Measurements from ENCODE around the gene FGF11. TPM values are rescaled to one million over a fixed set of nuclear protein-coding genes. Genes with fewer than 3 reads are reported as not detected.
"Not testable (repeated sequence)": the region's sequence is repeated elsewhere in the genome, so short reads cannot be mapped to it uniquely, and the experiment has no call there.

Gene FGF11
- total RNA-seq, 2 donors from 2014 or later, result 2.1 TPM; not detected in 1

DNA sequence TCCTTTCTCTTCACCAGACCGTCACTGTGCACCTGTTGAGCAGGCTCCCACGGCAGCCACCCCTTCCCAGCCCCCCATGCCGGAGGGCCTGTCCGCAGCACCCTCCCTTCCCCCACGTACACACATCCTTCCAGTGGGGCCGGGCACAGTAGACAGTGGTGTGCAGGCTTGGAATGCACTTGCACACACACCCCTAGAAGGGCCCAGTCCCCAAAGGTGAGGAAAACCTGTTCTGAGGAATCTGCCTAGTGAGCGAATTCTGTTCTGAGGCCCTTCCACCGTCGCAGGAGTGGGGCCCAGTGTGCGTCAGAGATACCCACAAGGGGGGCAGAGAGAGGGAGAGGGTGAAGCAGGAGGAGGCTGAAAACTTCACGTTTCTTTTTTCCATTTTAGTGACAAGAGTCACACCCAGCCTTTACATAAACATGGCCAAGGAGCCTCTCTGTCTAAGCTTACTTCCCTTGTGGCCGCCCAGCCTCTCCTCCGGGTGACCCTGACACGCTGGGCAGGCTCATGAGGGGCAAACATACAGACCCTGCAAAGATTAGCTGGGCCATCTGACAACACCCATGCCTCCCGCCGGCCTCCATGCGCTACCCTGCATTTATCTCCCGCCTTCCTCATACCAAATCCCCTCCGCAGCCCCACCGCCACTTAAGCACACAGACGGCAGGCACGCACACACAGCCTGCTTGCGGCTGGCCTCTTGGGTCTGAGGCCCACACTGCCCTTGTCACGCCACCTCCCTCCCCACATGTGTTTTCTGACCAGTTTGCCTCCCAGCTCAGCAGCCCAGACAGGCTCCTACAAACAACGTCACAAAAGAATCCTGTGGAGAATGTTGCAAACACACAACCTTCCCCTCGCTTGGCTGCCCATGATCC lies 38.3 kb downstream of the FGF11 start:
- Histone ChIP-seq H3K36me3 (replicated peaks in 1 of 2; ENCODE audit: insufficient read depth in 1 of 2, low read depth in 2 of 2) (no peaks in the 10 kb centered on the region), H3K4me3 (no peak overlapping the region), H3K4me1 (peaks cover 53% of the 10 kb centered on the region), H3K9me3 (no peaks in the 10 kb centered on the region), H3K27me3 (no peaks in the 10 kb centered on the region), H3K27ac (peak overlapping the region; percentile 99 to 100 (median 99))
- TF ChIP-seq CTCF (IDR thresholded peaks at IDR 0.05) (no peak), POLR2A (IDR thresholded peaks at IDR 0.05) (peak; percentile 21 to 65 (median 43))
- peak; percentile 16 for ATAC-seq
- WGBS, 2 donors, result 26 to 29% methylated on average over 24 to 25 of the region's 26 CpGs
- DNase-seq, result peak; percentile 50 to 69 (median 62)
- intact Hi-C loops (cut with DNase I), result no loop called here

GRCh38 chr17:7478276-7479212 lies 39.2 kb downstream of the FGF11 start:
- Histone ChIP-seq H3K27ac (peak overlapping the region; percentile 99 to 100 (median 99)), H3K9me3 (no peaks in the 10 kb centered on the region), H3K27me3 (no peaks in the 10 kb centered on the region), H3K36me3 (replicated peaks in 1 of 2; ENCODE audit: insufficient read depth in 1 of 2, low read depth in 2 of 2) (no peaks in the 10 kb centered on the region), H3K4me1 (peaks cover 59% of the 10 kb centered on the region), H3K4me3 (peak overlapping the region; percentile 79 to 100)
- WGBS, 2 donors, result 24 to 57% methylated on average over 14 to 33 of the region's 40 CpGs
- intact Hi-C loops (cut with DNase I), result no loop called here
- ATAC-seq (peak; percentile 30), DNase-seq (peak; percentile 60 to 67 (median 64))
- TF ChIP-seq POLR2A (IDR thresholded peaks at IDR 0.05), result peak in 2 of 3 donors; percentile 25 to 37
- TF ChIP-seq CTCF (IDR thresholded peaks at IDR 0.05), result peak in 3 of 7 experiments; percentile 5 to 29 (median 19)

- intact Hi-C loops (cut with DNase I), result no loop called here
- Histone ChIP-seq H3K27me3 (no peaks in the 10 kb centered on the region), H3K9me3 (no peaks in the 10 kb centered on the region), H3K4me3 (peak within 1 kb of the TSS; percentile 79 to 100), H3K27ac (peak within 1 kb of the TSS; percentile 99 to 100 (median 99)), H3K4me1 (peaks cover 57% of the 10 kb centered on the region), H3K36me3 (replicated peaks in 1 of 2; ENCODE audit: insufficient read depth in 1 of 2, low read depth in 2 of 2) (no peaks in the 10 kb centered on the region)
- TF ChIP-seq POLR2A (IDR thresholded peaks at IDR 0.05), result peak; percentile 41 to 70 (median 59)
- peak in 1 of 7 experiments; percentile 6 for TF ChIP-seq CTCF (IDR thresholded peaks at IDR 0.05)
- WGBS, 2 donors, result 0% methylated on average over 2 to 47 of the region's 92 CpGs
- peak; percentile 63 to 73 (median 66) for DNase-seq
- peak; percentile 23 for ATAC-seq
Observed at GRCh38 chr17:7479213-7480088, 40.1 kb downstream of the FGF11 start, which contains the start of gene ZBTB4. TSS of gene ZBTB4 (minus strand) at chr17:7479631. CDS start at chr17:7466801, 12,830 bp downstream.

GRCh38 chr17:7480089-7480384 lies 40.7 kb downstream of the FGF11 start:
- Histone ChIP-seq H3K4me1 (peaks cover 51% of the 10 kb centered on the region), H3K4me3 (peak overlapping the region in 1 of 2 donors; percentile 2), H3K36me3 (replicated peaks in 1 of 2; ENCODE audit: insufficient read depth in 1 of 2, low read depth in 2 of 2) (no peaks in the 10 kb centered on the region), H3K9me3 (no peaks in the 10 kb centered on the region), H3K27me3 (no peaks in the 10 kb centered on the region), H3K27ac (peak overlapping the region; percentile 99 to 100 (median 99))
- DNase-seq (no peak), ATAC-seq (no peak)
- TF ChIP-seq POLR2A (IDR thresholded peaks at IDR 0.05) (no peak), CTCF (IDR thresholded peaks at IDR 0.05) (peak in 1 of 7 experiments; percentile 8)
- intact Hi-C loops (cut with DNase I), result no loop called here
- 0 to 5% methylated on average over 7 to 8 of the region's 8 CpGs for WGBS, 2 donors

DNA sequence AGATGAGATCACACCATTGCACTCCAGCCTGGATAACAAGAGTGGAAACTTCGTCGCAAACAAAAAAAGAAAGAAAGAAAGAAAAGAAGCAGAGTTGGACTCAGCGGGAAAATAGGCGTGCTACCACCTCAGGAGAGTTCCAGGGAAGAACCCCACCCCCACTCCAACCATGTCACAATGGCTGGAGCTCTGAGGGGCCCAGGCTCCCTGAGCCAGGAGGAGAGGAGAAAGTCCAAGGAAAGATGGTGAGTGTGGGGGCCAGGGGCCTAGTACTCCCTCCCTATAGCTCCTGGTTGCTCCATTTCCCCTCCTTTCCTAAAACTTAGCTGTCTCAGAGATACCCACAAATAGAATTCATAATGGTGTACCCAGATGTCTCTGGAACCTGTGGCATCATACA lies 42.0 kb downstream of the FGF11 start, which contains the start of gene SLC35G6:
Gene SLC35G6 (plus strand): TSS at position 172 of the 400 bp plus-strand sequence. CDS start 71 bp downstream, at position 243.
- ATAC-seq; H3K4me3 ChIP-seq; intact Hi-C loops (cut with DNase I); DNase-seq; H3K9me3 ChIP-seq; H3K36me3 ChIP-seq (replicated peaks in 1 of 2; ENCODE audit: insufficient read depth in 1 of 2, low read depth in 2 of 2); H3K27me3 ChIP-seq: not testable (repeated sequence)
- 91 to 94% methylated on average over 4 of the region's 4 CpGs for WGBS, 2 donors
- Histone ChIP-seq H3K27ac (peak within 1 kb of the TSS; percentile 99 to 100 (median 99)), H3K4me1 (peaks cover 49% of the 10 kb centered on the region)

DNA sequence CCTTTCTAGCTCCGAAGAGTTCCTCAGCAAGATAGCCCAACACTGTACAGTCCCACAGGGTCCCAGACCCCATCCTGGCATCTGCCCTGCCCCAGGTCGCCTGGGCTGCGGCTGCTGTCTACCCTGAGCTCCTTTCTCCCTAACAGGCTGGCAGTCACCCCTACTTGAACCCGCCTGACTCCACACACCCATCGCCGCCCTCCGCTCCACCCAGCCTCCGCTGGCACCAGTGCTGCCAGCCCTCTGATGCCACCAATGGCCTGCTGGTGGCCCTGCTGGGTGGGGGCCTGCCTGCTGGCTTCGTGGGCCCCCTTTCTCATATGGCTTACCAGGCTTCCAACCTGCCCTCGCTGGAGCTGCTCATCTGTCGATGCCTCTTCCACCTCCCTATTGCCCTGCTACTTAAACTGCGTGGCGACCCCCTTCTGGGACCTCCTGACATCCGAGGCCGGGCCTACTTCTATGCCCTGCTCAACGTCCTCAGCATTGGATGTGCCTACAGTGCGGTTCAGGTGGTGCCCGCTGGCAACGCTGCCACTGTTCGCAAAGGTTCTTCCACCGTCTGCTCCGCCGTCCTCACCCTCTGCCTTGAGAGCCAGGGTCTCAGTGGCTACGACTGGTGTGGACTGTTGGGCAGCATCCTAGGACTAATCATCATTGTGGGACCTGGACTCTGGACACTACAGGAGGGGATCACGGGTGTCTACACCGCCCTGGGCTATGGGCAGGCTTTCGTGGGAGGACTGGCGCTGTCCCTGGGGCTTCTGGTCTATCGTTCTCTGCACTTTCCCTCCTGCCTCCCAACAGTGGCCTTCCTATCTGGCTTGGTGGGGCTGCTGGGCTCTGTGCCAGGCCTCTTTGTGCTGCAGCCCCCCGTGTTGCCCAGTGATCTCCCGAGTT lies 42.8 kb downstream of the FGF11 start:
- DNase-seq; H3K27me3 ChIP-seq; intact Hi-C loops (cut with DNase I); H3K36me3 ChIP-seq (replicated peaks in 1 of 2; ENCODE audit: insufficient read depth in 1 of 2, low read depth in 2 of 2); H3K9me3 ChIP-seq; H3K4me3 ChIP-seq; ATAC-seq: not testable (repeated sequence)
- H3K27ac ChIP-seq, result peak overlapping the region in 2 of 4 donors; percentile 98 to 100
- WGBS, 2 donors, result 87 to 94% methylated on average over 22 to 30 of the region's 31 CpGs
- H3K4me1 ChIP-seq, result peaks cover 49% of the 10 kb centered on the region

Measured in body of pancreas (tissue), 4 donors.